ENCODE results near the gene AFG1L.

DNA sequence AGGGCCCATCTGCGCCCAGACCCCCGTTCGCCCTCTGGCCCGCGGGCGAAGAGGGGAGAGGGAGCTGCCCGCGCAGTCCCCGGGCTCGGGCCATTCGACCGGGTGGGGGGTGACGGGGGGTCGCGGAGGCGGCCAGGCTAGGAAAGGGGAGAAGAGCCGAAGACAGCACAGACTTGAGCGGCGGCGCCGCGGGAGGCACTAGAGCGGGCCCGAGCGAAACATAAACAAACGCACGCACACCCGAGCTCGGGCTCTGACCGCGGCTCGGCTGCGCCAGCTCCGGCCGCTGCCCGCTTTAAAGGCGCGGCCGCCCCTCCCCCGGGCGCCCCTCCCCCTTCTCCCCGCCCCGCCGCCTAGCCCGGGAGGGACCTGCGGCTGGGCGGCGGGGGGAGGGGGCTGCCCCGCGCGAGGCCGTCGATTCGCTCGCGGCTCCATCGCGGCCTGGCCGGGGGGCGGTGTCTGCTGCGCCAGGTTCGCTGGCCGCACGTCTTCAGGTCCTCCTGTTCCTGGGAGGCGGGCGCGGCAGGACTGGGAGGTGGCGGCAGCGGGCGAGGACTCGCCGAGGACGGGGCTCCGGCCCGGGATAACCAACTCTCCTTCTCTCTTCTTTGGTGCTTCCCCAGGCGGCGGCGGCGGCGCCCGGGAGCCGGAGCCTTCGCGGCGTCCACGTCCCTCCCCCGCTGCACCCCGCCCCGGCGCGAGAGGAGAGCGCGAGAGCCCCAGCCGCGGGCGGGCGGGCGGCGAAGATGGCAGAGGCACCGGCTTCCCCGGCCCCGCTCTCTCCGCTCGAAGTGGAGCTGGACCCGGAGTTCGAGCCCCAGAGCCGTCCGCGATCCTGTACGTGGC, 265.8 kb downstream of the AFG1L start, which contains the start of gene FOXO3:
- TF ChIP-seq POLR2A (IDR thresholded peaks at IDR 0.05) (peak; percentile 10 to 72 (median 66)), POLR2AphosphoS5 (IDR thresholded peaks at IDR 0.05) (peak; percentile 94 to 96 (median 96))
- TF ChIP-seq, protein P1, sequence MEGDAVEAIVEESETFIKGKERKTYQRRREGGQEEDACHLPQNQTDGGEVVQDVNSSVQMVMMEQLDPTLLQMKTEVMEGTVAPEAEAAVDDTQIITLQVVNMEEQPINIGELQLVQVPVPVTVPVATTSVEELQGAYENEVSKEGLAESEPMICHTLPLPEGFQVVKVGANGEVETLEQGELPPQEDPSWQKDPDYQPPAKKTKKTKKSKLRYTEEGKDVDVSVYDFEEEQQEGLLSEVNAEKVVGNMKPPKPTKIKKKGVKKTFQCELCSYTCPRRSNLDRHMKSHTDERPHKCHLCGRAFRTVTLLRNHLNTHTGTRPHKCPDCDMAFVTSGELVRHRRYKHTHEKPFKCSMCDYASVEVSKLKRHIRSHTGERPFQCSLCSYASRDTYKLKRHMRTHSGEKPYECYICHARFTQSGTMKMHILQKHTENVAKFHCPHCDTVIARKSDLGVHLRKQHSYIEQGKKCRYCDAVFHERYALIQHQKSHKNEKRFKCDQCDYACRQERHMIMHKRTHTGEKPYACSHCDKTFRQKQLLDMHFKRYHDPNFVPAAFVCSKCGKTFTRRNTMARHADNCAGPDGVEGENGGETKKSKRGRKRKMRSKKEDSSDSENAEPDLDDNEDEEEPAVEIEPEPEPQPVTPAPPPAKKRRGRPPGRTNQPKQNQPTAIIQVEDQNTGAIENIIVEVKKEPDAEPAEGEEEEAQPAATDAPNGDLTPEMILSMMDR (IDR thresholded peaks at IDR 0.05 in 8 of 11, conservative IDR thresholded peaks at IDR 0.05 in 3 of 11) = peak in 2 of 11 experiments; percentile 30

All from spleen (tissue), 7 donors.